NCI-H187 treated with DMSO at 0.1 percent for 48 hours (cell line): ENCODE results near the gene KCP.
"Not testable (repeated sequence)": the region's sequence is repeated elsewhere in the genome, so short reads cannot be mapped to it uniquely, and the experiment has no call there.

ENCODE experiments used
- DNase-seq: peaks from one replicate; lab custom pipeline; 2025; lab: John Stamatoyannopoulos, UW

Gene KCP

GRCh38 chr7:128921866-128922440, 11.4 kb upstream of the KCP start:
- DNase-seq: no peak

DNA sequence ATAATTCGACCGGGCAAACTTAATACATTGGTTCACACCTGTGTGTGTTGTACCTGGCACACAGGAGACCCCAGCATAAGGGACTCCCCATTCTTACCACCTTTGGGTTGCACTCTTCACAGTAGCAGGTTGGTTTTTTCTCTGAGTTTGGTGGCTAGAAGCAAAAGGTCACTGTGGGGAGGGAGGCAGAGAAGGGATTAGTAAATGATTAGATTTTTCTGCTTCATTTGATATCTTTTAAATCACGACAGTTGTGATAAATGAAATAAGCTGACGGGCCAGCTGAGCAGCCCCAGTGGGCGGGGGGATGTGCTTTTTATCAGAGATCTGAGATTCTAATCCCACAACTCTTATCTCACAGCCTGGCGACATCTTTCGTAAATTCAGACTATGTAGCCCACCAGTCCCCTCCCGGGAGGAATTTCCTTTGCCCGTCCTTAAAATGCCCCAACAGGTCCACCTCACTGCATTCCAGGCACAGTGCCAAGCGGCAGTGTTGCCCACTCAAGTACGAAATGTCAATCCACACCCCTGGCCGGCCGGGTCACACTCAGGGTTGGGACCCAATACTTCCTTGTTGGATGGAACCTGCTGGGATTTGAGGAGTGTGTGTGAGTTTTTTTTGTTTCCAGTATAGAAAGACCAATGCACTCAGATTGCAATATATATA, 10.5 kb upstream of the KCP start:
- DNase-seq: no peak

DNA sequence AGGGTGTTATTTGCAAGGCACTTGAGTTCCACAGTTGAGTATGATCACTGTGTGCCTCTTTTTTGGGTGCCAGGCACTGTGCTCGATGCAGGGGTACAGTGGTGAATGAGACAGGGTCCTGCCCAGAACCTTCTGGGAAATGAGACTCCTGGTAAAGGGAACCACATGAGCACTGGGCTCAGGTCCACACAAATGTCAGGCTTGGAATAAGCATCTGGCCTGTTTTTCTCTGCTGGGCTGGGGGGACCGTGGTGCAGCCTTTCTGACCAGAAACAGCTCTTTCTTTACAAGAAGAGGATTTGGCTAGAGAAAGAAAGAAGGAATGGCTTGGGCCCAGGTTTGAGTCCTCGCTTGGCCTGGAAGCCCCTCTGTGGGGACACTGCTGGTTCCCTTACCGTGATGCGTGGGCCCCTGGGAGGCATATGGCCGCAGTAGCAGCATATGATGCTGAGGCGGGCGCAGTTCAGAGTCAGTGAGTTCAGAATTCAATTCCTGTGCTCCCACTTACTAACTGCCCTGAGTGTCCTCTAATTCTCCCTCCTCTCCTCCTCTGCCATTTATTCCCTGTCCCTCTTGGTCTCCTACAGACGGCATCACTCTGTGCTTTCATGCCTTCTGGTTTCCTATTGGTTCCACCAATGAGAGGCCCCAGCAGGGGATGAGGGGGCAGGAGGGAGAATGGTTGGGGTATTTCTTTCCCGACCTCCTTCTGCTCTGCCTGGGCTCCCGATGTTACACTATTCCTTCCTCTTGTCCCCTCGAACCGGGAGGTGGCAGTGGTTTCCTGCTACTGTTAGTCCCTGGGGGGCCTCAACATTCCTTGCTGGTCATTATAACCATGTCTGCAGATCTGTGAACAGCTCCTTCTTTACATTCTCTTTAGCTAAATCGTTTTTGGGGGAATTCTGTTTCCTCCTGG, 9.6 kb upstream of the KCP start:
- no peak for DNase-seq

- DNase-seq: no peak
Measured at GRCh38 chr7:128919241-128919640, 8.7 kb upstream of the KCP start.

DNA sequence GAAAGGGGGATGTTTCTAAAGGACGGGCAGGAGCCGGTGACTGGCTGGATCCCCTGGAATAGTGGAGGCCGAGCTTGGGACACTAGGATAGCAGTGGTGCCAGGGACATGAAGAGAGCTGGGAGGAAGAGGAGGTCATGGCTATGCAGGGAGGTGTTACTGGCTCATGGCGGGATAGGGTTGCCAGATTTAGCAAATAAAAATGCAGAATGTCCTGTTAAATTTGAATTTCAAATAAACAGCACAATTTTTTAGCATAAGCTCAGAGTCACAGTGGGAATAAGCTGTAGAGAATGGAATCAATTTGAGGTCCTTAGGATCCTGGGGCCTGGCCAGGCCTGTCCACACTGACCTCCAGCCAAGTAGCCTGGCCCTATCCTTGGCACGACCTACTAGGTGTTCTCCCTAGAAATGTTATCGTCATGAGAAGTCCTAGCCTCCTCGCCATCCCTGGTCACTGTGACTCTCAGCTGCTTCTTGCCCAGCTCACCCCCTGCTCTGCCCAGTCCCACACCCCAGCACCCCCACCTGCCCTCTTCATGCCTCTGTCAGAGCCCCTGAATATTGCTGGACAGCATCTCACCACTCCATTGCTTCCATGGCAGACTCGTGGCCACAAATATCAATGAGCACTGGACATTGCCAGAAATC, 7.6 kb upstream of the KCP start:
- no peak for DNase-seq

GRCh38 chr7:128917122-128917521, 6.6 kb upstream of the KCP start:
- no peak for DNase-seq

DNA sequence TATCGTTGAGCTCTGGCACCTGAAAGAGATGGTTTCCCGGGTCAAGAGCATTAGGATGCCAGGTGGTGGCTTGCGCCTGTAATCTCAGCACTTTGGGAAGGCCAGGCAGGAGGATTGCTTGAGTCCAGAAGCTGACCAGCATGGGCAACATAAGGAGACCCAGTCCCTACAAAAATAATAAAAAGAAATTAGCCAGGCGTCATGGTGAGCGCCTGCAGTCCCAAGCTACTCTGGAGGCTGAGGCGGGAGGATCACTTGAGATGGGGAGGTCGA, 6.1 kb upstream of the KCP start:
- DNase-seq: no peak

GRCh38 chr7:128915841-128916642, 5.5 kb upstream of the KCP start:
- no peak for DNase-seq

DNA sequence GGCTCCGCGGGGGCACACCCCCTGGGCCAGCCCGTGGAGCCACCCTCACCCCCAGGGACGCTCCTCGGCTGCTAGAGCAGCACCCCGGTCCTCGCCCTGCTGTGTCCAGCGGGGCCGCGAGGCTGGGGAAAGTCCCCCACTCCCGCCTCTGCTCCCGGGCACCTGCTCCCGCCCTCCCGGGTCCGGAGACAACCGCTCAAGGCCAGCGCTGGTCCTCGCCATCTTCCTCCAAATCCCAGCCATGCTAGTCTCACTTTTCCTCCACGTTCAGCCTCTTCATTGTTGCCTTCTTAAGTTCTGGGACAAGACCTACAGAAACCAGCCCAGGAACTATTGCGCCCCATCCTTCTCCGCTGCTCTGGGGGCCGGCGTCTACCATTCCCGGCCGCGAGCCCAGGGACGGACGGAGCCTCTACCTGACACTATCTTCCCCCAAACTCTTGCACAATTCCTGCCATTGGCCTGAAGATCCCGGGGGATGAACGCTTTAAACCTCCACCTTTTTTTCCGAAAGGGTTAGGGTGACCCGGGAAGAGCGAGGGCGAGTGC, 4.8 kb upstream of the KCP start:
- DNase-seq: no peak

GRCh38 chr7:128914566-128915151, 4.2 kb upstream of the KCP start:
- DNase-seq: no peak

DNA sequence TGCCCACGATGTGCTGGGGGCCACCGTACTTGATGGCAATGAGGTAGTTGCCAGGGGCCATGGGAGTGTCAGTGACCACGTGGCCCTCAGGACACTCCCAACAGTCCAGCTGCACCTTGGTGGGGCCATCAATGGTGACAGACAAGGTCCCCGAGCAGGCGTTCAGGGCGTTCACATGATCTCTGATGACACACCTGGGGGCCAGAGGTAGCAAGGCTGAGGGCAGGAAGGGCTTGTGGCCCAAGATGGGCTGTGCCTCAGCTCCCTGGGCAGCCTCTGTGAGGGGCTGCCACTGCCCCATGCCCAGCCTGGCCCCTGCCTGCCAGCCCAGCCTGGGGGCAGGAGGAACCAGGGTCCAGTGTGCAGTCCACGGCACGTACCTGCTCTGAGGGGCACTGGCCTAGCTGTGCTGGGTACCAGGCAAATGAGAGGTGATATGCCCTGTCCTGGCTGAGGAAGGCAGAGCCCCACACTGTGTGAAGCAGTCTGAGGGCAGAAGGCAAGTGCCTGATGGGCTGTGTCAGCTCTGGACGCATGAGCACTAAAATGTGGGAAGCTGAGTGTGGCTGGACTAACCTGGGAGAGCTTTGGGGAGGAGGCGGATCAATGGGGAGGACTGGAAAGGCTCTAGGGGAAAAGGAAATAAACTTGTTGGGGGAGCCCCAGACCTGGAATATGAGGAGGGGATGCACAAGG, 3.5 kb upstream of the KCP start:
- no peak for DNase-seq

DNA sequence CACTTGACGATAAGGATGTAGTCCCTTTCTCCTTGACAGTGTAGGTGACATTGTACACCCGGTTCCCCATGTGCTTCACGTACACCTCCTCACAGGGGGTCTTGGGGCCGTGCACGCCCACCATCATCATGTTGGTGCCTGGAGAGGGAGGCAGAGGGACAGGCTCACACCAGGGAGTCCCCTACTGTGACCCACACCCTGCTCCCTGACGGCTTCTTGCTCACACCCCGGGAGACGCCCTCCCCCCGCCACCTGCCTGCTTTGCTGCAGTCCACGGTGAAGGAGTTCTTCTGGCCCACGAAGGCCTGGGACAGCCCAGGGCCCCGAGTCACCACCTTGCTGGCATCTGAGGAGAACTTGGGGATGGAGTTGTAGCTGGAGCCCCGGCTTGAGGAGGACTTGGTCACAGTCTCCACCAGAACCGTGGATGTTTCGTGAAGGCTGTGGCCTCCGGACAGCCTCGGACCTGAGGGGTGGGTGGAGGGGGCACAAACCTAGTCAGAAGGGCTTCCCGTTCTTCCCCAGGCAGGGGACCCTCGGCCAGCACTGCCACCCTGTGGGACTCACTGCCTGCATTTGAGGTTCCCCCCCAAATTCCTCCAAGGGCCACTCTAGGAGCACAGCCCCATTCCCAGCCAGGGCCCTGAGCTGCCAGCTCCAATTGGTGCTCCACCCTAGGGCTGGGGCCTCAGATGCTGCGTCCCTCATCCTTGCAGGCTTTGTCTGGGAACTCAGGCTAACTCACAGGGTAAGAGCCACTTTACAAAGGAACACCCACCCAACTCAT, 2.4 kb upstream of the KCP start:
- DNase-seq: not testable (repeated sequence)

DNA sequence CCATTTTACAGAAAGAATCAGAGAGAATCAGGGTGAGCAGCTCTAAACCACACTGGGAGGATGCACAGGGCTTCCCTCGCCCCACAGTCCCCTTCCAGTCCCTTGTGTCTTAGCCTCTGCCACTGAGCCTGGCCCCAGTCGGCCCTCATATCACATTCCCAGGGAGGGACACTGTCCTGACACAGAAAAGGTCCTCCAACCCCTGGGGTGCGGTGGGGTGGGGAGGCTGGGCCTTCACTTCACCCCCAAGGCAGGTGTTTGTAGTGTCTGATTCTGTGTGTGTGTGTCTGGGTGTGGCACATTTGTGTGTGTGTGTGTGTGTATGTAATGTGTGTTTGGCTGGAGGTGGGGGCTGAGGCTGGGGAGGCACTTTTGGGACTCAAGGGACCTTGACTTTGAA, 1.8 kb upstream of the KCP start:
- no peak for DNase-seq

- no peak for DNase-seq
Measured at GRCh38 chr7:128911423-128912031, 1.0 kb upstream of the KCP start.

GRCh38 chr7:128909625-128910568, 612 bp downstream of the KCP start:
- no peak for DNase-seq

DNA sequence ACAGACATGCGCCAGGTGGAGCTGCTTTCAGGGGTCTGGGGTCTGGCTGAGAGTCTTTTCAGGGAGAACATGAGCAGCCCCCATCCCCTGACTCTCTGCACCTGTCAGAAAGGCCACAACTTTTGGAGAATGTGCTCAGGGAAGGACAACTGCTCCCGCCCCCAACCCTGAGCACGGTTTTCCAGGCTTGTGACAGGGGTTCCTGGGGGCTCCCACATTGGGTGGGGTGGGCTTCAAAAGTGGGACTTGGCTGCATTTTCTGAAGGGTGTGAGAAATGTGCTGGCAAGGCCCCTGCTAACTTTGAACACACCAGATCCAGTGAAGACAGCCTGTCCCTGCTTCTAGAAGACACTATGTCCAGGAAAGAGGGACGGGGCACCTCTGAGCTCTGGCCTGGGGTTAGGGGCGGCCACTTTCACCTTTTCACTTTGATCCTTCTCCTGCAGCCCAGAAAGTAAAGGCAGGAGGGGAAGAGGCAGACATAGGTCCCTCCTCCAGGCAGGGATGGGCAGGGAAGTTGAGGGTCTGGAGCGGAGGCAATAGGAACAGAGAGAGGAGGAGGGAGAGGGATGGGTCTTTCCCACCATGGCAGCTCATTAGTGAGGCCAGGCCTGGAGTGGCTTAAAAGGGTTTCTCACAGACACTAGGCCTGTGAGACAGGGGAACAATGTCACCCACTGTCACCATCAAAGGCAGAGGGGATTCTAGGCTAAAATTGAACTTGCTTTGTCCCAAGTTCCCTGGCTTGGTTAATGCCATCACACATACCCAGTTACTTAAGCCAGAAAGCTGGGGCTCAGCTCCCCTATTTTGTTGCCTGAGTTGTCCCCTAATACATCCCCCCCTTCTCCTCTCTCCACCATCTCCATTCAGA, 1.5 kb downstream of the KCP start:
- DNase-seq: no peak
